Measurements from ENCODE around the gene LRRC27. TPM values are rescaled to one million over a fixed set of nuclear protein-coding genes. Genes with fewer than 3 reads are reported as not detected.

LRRC27 gene
- total and polyA plus RNA-seq, 7 donors, result 1.4 to 15.5 (median 6.2) TPM

DNA sequence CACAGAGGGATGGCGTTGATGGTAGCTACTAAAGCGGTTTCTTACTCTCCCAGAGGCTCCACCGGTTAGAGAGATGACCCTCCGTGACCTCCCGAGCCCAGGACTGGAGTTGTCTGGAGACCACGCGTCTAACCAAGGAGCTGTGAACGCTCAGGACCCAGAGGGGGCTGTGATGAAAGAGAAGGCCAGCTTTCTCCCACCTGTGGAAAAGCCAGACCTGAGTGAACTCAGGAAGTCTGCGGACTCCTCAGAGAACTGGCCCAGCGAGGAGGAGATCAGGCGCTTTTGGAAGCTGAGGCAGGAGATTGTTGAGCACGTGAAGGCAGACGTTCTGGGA lies 15.9 kb downstream of the LRRC27 start:
- H3K9me3 ChIP-seq, result no peaks in the 10 kb centered on the region
- no peak overlapping the region for H3K4me3 ChIP-seq
- WGBS, 2 donors, result 86 to 87% methylated on average over 13 of the region's 13 CpGs
- H3K27ac ChIP-seq, result no peak overlapping the region
- peaks cover 0 to 36% (median 5%) of the 10 kb centered on the region in 4 donors for H3K36me3 ChIP-seq
- TF ChIP-seq POLR2AphosphoS5 (IDR thresholded peaks at IDR 0.05), result no peak
- TF ChIP-seq EP300 (IDR thresholded peaks at IDR 0.05), result no peak
- TF ChIP-seq POLR2A (IDR thresholded peaks at IDR 0.05), result no peak
- TF ChIP-seq, protein P1, sequence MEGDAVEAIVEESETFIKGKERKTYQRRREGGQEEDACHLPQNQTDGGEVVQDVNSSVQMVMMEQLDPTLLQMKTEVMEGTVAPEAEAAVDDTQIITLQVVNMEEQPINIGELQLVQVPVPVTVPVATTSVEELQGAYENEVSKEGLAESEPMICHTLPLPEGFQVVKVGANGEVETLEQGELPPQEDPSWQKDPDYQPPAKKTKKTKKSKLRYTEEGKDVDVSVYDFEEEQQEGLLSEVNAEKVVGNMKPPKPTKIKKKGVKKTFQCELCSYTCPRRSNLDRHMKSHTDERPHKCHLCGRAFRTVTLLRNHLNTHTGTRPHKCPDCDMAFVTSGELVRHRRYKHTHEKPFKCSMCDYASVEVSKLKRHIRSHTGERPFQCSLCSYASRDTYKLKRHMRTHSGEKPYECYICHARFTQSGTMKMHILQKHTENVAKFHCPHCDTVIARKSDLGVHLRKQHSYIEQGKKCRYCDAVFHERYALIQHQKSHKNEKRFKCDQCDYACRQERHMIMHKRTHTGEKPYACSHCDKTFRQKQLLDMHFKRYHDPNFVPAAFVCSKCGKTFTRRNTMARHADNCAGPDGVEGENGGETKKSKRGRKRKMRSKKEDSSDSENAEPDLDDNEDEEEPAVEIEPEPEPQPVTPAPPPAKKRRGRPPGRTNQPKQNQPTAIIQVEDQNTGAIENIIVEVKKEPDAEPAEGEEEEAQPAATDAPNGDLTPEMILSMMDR (IDR thresholded peaks at IDR 0.05), result no peak
- no peaks in the 10 kb centered on the region for H3K4me1 ChIP-seq
- peak; percentile 53 for DNase-seq
- no peaks in the 10 kb centered on the region for H3K27me3 ChIP-seq
- intact Hi-C loops (cut with DNase I), result no loop called here

DNA sequence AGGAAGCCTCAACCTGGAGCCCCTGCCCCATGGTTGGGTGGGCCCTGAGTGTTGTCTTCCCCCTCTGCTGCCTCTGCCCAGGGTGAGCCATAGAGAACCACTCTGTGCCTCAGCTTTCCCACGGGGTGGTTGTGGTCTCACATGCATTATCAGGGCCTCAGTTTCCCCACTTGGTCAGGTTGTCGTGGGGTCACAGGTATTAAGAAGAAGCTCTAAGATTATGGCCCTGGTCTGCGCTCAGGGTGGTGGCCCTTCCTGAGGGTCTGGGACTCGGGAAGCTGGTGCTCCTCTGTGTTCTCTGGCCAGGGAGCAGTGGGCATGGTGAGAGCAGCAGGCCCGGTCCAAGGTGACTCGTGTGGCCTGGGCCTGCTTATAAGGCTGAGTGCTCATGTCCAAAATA lies 17.8 kb downstream of the LRRC27 start:
- Histone ChIP-seq H3K9me3 (no peaks in the 10 kb centered on the region), H3K4me1 (no peaks in the 10 kb centered on the region), H3K36me3 (peaks cover 0 to 33% (median 2%) of the 10 kb centered on the region in 4 donors), H3K27me3 (no peaks in the 10 kb centered on the region), H3K27ac (no peak overlapping the region), H3K4me3 (no peak overlapping the region)
- intact Hi-C loops (cut with DNase I), result no loop called here
- TF ChIP-seq, protein P1 (IDR thresholded peaks at IDR 0.05), result no peak
- TF ChIP-seq POLR2A (IDR thresholded peaks at IDR 0.05) (no peak), POLR2AphosphoS5 (IDR thresholded peaks at IDR 0.05) (no peak), EP300 (IDR thresholded peaks at IDR 0.05) (no peak)
- peak; percentile 42 for DNase-seq
- 87 to 92% methylated on average over 6 of the region's 6 CpGs for WGBS, 2 donors

DNA sequence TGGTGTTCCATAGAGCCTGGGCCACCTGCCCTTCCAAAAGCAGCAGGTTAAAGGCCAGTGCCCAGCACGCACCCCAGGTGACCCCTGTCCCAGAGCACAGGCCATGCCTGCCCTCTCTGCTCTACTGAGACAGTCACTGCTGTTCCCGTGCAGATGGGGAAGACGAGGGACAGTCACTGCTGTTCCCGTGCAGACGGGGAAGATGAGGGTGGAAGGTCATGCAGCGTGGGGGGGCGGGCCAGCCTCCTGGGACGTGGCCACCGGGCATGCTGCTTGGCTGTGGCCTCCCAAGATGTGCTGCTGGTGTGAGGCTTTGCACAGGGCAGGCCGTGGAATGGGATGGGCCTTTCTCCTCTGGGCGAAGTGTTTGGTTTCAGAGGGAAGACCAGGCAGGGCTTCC lies 18.4 kb downstream of the LRRC27 start:
- Histone ChIP-seq H3K4me1 (no peaks in the 10 kb centered on the region), H3K9me3 (no peaks in the 10 kb centered on the region), H3K36me3 (peaks cover 0 to 28% (median 0%) of the 10 kb centered on the region in 4 donors), H3K4me3 (no peak overlapping the region), H3K27ac (no peak overlapping the region), H3K27me3 (no peaks in the 10 kb centered on the region)
- TF ChIP-seq EP300 (IDR thresholded peaks at IDR 0.05) (no peak), POLR2AphosphoS5 (IDR thresholded peaks at IDR 0.05) (no peak), POLR2A (IDR thresholded peaks at IDR 0.05) (no peak)
- TF ChIP-seq, protein P1 (IDR thresholded peaks at IDR 0.05), result no peak
- peak; percentile 52 for DNase-seq
- WGBS, 2 donors, result 85 to 91% methylated on average over 11 of the region's 11 CpGs
- intact Hi-C loops (cut with DNase I), result no loop called here

DNA sequence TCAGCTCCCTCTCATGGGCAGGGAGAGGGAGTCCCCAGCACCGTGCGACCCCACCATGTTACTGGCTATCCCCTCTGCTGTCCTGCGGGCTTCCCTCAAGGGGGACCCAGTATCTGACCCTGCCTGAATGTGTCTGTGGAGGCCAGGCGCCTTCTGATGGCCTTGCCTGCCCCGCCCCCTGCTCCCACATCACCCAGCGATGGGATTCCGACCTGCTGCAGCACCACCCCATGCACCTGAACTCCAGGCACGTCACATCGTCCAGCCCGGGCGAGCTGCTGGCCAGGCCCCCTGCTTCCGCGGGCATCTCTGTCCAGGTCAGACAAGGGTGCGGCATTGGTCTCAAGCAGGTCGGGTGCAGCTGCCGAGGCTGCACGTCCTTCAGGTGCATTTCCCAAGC lies 19.0 kb downstream of the LRRC27 start:
- peak; percentile 62 for DNase-seq
- 94 to 97% methylated on average over 17 of the region's 17 CpGs for WGBS, 2 donors
- no peak overlapping the region for H3K27ac ChIP-seq
- H3K36me3 ChIP-seq, result peaks cover 0 to 22% (median 0%) of the 10 kb centered on the region in 4 donors
- intact Hi-C loops (cut with DNase I), result no loop called here
- H3K9me3 ChIP-seq, result no peaks in the 10 kb centered on the region
- TF ChIP-seq POLR2A (IDR thresholded peaks at IDR 0.05) (no peak), POLR2AphosphoS5 (IDR thresholded peaks at IDR 0.05) (no peak)
- H3K4me3 ChIP-seq, result no peak overlapping the region
- no peaks in the 10 kb centered on the region for H3K4me1 ChIP-seq
- H3K27me3 ChIP-seq, result no peaks in the 10 kb centered on the region

DNA sequence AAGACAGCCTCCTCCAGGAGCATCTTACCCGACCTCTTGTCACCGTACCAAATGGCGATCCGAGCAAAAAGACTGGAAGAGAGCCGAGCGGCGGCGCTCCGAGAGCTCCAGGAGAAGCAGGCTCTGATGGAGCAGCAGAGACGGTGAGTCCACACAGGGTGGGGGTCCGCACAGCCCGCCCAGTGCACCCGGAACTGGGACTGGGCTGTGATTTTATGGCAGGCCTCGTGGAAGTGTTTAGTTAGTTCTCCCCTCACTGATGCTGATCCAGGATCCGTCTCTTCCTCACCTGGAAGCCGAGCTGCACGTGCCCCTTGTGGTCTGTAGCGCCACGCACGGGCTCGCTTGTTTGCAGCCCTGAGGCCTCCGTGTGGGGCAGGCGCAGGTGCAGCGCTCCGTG lies 19.6 kb downstream of the LRRC27 start:
- WGBS, 2 donors, result 90 to 91% methylated on average over 25 of the region's 25 CpGs

More for the DNA sequence above, 19.6 kb downstream of the LRRC27 start:
- peak; percentile 29 for DNase-seq
- intact Hi-C loops (cut with DNase I), result no loop called here
- H3K27me3 ChIP-seq, result no peaks in the 10 kb centered on the region
- peaks cover 0 to 21% (median 0%) of the 10 kb centered on the region in 4 donors for H3K36me3 ChIP-seq
- no peaks in the 10 kb centered on the region for H3K9me3 ChIP-seq
- no peak overlapping the region for H3K27ac ChIP-seq
- no peak overlapping the region for H3K4me3 ChIP-seq
- H3K4me1 ChIP-seq, result no peaks in the 10 kb centered on the region
- TF ChIP-seq POLR2AphosphoS5 (IDR thresholded peaks at IDR 0.05) (no peak), EP300 (IDR thresholded peaks at IDR 0.05) (no peak), POLR2A (IDR thresholded peaks at IDR 0.05) (no peak)
- TF ChIP-seq, protein P1 (IDR thresholded peaks at IDR 0.05), result no peak
